Skeletal muscle satellite cell (primary cell): ENCODE results near the gene GATAD2B.
"Not testable (repeated sequence)": the region's sequence is repeated elsewhere in the genome, so short reads cannot be mapped to it uniquely, and the experiment has no call there.

Experiments used
- H3K27me3 ChIP-seq: 2 replicates; pipeline ENCODE4 v1.7.0; 2013; ENCODE audit warnings: low read length; ENCODE audit not compliant: control insufficient read depth, insufficient read depth
- H3K36me3 ChIP-seq: 2 replicates; pipeline ENCODE4 v1.7.0; 2013; ENCODE audit warnings: mild to moderate bottlenecking, control low read depth, low read length; ENCODE audit not compliant: insufficient read depth
- H3K4me1 ChIP-seq: 2 replicates; pipeline ENCODE4 v1.7.0; 2013; ENCODE audit warnings: low read length; ENCODE audit not compliant: control insufficient read depth, insufficient read depth
- H3K4me2 ChIP-seq: 2 replicates; pipeline ENCODE4 v1.7.0; 2013; ENCODE audit warnings: mild to moderate bottlenecking, low read length
- H3K4me3 ChIP-seq: 2 replicates; pipeline ENCODE4 v1.7.0; 2013; ENCODE audit warnings: low read length
- H3K9ac ChIP-seq: 2 replicates; pipeline ENCODE4 v1.7.0; 2013; ENCODE audit warnings: mild to moderate bottlenecking, low read depth, low read length, moderate library complexity
- H3K9me3 ChIP-seq: replicated peaks from 2 replicates; pipeline ENCODE4 v1.7.0; 2013; ENCODE audit warnings: mild to moderate bottlenecking, control low read depth, low read length

The GATAD2B gene

GRCh38 chr1:153786038-153786790 is 136.6 kb downstream of the GATAD2B start:
- Histone ChIP-seq H3K4me3 (no peak overlapping the region), H3K4me1 (peaks cover 27% of the 10 kb centered on the region), H3K9ac (no peak overlapping the region), H3K4me2 (no peak overlapping the region), H3K27me3 (no peaks in the 10 kb centered on the region), H3K9me3 (no peaks in the 10 kb centered on the region), H3K36me3 (no peaks in the 10 kb centered on the region)

GRCh38 chr1:153783233-153784190 is 139.3 kb downstream of the GATAD2B start:
- Histone ChIP-seq H3K9me3 (no peaks in the 10 kb centered on the region), H3K9ac (peak overlapping the region; percentile 96), H3K4me3 (peak overlapping the region; percentile 78), H3K4me1 (peaks cover 7% of the 10 kb centered on the region), H3K4me2 (peak overlapping the region; percentile 76), H3K36me3 (no peaks in the 10 kb centered on the region), H3K27me3 (no peaks in the 10 kb centered on the region)

DNA sequence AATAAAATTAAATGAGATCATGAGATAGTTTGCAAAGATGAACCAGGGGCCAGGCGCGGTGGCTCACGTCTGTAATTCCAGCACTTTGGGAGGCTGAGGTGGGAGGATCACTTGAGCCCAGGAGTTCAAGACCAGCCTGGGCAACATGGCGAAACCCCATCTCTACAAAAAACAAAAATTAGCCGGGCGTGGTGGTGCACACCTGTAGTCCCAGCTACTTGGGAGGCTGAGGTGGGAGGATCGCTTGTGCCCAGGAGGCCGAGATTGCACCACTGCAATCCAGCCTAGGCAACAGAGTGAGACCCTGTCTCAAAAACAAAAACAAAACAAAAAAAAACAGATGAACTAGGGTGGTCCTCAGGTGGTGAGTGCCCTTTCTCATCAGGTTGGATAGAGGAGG is 140.1 kb downstream of the GATAD2B start:
- Histone ChIP-seq H3K4me2 (peak overlapping the region; percentile 76), H3K9ac (peak overlapping the region; percentile 96), H3K4me1 (peaks cover 12% of the 10 kb centered on the region), H3K4me3 (peak overlapping the region; percentile 78)
- not testable (repeated sequence) for H3K27me3 ChIP-seq, H3K9me3 ChIP-seq, H3K36me3 ChIP-seq

GRCh38 chr1:153780551-153780950 is 142.2 kb downstream of the GATAD2B start:
- Histone ChIP-seq H3K4me3 (no peak overlapping the region), H3K36me3 (no peaks in the 10 kb centered on the region), H3K4me2 (no peak overlapping the region), H3K27me3 (no peaks in the 10 kb centered on the region), H3K4me1 (peaks cover 26% of the 10 kb centered on the region), H3K9ac (no peak overlapping the region), H3K9me3 (no peaks in the 10 kb centered on the region)

DNA sequence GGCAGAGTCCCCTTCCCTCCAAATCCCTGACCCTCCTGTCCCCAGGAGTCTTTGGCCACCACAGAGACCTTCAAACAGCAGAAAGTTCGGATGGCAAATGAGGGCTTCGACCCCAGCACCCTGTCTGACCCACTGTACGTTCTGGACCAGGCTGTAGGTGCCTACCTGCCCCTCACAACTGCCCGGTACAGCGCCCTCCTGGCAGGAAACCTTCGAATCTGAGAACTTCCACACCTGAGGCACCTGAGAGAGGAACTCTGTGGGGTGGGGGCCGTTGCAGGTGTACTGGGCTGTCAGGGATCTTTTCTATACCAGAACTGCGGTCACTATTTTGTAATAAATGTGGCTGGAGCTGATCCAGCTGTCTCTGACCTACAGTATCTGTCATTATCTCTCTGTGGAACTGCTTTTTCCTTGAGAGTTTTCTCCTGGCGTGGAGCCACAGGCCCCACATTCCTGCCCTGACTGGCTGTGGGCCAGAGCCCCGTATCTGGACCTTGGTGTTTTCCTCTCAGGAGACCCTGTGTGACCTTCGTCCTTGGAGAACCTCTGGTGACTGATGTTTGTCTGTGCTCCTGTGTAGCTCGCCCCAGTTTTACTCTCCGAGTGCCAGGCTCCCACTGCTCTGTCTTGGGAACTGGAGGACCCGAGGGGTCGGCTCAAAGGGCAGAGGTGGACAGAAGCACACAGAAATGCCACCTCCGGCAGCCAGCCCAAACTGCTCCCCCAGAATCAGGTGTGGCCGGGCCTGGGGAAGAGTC is 142.8 kb downstream of the GATAD2B start:
- H3K4me3 ChIP-seq = no peak overlapping the region
- peaks cover 32% of the 10 kb centered on the region for H3K4me1 ChIP-seq
- H3K9ac ChIP-seq = no peak overlapping the region
- H3K9me3 ChIP-seq = no peaks in the 10 kb centered on the region
- no peak overlapping the region for H3K4me2 ChIP-seq
- no peaks in the 10 kb centered on the region for H3K27me3 ChIP-seq
- H3K36me3 ChIP-seq = no peaks in the 10 kb centered on the region

GRCh38 chr1:153778824-153779519 is 143.8 kb downstream of the GATAD2B start:
- Histone ChIP-seq H3K9me3 (no peaks in the 10 kb centered on the region), H3K4me1 (peaks cover 35% of the 10 kb centered on the region), H3K4me3 (no peak overlapping the region)

GRCh38 chr1:153778051-153778823 is 144.5 kb downstream of the GATAD2B start:
- peaks cover under 1% of the 10 kb centered on the region for H3K36me3 ChIP-seq
- H3K4me2 ChIP-seq = peak overlapping the region; percentile 17
- no peak overlapping the region for H3K9ac ChIP-seq
- no peak overlapping the region for H3K4me3 ChIP-seq
- peaks cover 37% of the 10 kb centered on the region for H3K4me1 ChIP-seq
- no peaks in the 10 kb centered on the region for H3K27me3 ChIP-seq
- H3K9me3 ChIP-seq = no peaks in the 10 kb centered on the region

More at GRCh38 chr1:153778824-153779519, 143.8 kb downstream of the GATAD2B start:
- no peak overlapping the region for H3K4me2 ChIP-seq
- no peaks in the 10 kb centered on the region for H3K36me3 ChIP-seq
- H3K9ac ChIP-seq = no peak overlapping the region
- H3K27me3 ChIP-seq = no peaks in the 10 kb centered on the region

GRCh38 chr1:153777648-153778047 is 145.1 kb downstream of the GATAD2B start:
- H3K9me3 ChIP-seq = no peaks in the 10 kb centered on the region
- H3K4me2 ChIP-seq = peak overlapping the region; percentile 17
- H3K4me3 ChIP-seq = no peak overlapping the region
- peaks cover 6% of the 10 kb centered on the region for H3K36me3 ChIP-seq
- H3K4me1 ChIP-seq = peaks cover 34% of the 10 kb centered on the region
- H3K27me3 ChIP-seq = no peaks in the 10 kb centered on the region
- H3K9ac ChIP-seq = no peak overlapping the region

DNA sequence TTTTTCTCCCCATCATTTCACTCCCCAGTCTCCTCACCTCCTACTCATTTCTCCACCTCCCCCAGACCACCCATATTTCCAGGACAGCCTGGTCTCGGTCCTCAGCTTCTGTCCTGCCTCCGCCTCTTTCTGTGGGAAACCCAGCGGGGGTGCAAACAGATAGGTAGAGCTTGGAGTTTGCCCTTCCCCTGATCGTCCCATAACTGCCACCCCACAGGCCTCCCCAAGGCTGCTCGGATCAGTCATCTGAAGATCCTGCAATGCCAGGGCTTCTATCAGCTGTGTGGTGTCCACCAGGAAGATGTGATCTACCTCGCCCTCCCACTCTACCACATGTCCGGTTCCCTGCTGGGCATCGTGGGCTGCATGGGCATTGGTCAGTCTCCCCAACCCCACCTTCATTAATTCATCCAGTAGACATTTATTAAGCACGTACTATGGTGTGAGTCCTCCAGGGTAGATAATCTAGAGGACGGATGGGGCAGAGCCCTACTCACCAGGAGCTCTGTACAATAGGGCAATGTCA is 145.9 kb downstream of the GATAD2B start:
- Histone ChIP-seq H3K27me3 (no peaks in the 10 kb centered on the region), H3K4me3 (no peak overlapping the region), H3K9ac (no peak overlapping the region), H3K4me1 (peaks cover 34% of the 10 kb centered on the region), H3K9me3 (no peaks in the 10 kb centered on the region), H3K36me3 (peaks cover 14% of the 10 kb centered on the region), H3K4me2 (no peak overlapping the region)

DNA sequence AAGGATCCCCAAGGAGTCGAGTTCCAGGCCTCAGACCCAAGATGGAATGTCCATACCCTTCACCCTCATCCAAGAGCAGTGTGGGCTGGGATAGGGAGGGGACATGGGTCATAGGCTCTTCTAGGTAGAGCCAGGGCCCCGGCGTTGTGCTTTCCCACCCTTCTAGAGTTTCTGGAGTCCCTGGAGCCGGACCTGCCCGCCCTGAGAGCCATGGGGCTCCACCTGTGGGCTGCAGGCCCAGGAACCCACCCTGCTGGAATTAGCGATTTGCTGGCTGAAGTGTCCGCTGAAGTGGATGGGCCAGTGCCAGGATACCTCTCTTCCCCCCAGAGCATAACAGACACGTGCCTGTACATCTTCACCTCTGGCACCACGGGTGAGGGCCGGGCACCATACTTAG is 146.4 kb downstream of the GATAD2B start:
- Histone ChIP-seq H3K4me1 (peaks cover 34% of the 10 kb centered on the region), H3K4me2 (peak overlapping the region; percentile 97), H3K4me3 (peak overlapping the region; percentile 76), H3K36me3 (peaks cover 15% of the 10 kb centered on the region), H3K9ac (no peak overlapping the region), H3K9me3 (no peaks in the 10 kb centered on the region), H3K27me3 (no peaks in the 10 kb centered on the region)
